ENCODE measurements around the gene POLR3F.

Gene POLR3F

DNA sequence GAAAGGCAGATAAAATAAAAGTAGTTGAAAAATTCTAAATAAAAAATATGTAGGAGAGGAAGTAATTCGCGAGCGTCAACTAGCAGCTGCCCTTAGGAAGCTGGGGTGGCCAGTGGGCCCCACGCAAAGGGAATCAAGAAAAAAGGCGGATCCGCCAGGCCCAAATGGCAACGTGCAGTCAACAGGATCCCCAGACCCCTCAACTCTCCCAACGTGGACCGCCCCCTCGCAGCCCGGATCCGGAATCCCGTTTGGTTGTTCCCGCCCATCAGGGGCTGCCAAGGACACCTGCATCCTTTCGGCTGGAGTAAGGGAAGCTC, 656 bp upstream of the POLR3F start:
- Histone ChIP-seq H3K4me1 (no peaks in the 10 kb centered on the region), H3K9me3 (no peaks in the 10 kb centered on the region), H3K36me3 (peaks cover 10% of the 10 kb centered on the region; the same call in 1 of the 2 replicates), H3K27me3 (no peaks in the 10 kb centered on the region), H3K4me3 (ENCODE audit: low read depth, low read length) (peak overlapping the region; percentile 91)
- no peak for DNase-seq
- TF ChIP-seq CTCF (IDR thresholded peaks at IDR 0.05; ENCODE audit: low read depth, low read length) = no peak

DNA sequence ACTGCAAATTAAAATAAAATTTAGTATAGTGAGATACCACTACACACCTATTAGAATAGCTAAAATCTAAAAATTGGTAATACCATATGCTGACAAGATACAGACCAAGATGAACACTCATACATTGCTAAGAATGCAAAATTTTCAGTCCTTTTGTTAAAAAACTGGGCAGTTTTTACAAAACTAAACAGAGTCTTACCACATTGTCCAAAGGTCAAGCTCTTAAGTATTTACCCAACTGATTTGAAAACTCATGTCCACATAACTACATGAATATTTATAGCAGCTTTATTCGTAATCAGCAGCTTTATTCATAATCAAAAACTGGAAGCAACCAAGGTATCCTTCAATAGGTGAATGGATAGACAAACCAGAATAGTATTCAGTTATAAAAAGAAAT, 10.0 kb downstream of the POLR3F start:
- no peak for TF ChIP-seq CTCF (IDR thresholded peaks at IDR 0.05; ENCODE audit: low read depth, low read length)
- Histone ChIP-seq H3K4me3 (ENCODE audit: low read depth, low read length) (no peak overlapping the region), H3K36me3 (peaks cover 38% of the 10 kb centered on the region), H3K27me3 (no peaks in the 10 kb centered on the region), H3K9me3 (no peaks in the 10 kb centered on the region), H3K4me1 (no peaks in the 10 kb centered on the region)
- no peak for DNase-seq

- Histone ChIP-seq H3K27me3 (no peaks in the 10 kb centered on the region), H3K4me3 (ENCODE audit: low read depth, low read length) (no peak overlapping the region), H3K9me3 (no peaks in the 10 kb centered on the region), H3K4me1 (no peaks in the 10 kb centered on the region), H3K36me3 (peaks cover 44% of the 10 kb centered on the region)
- no peak for TF ChIP-seq CTCF (IDR thresholded peaks at IDR 0.05; ENCODE audit: low read depth, low read length)
- no peak for DNase-seq
Observed at GRCh38 chr20:18477821-18478220, 10.6 kb downstream of the POLR3F start.

DNA sequence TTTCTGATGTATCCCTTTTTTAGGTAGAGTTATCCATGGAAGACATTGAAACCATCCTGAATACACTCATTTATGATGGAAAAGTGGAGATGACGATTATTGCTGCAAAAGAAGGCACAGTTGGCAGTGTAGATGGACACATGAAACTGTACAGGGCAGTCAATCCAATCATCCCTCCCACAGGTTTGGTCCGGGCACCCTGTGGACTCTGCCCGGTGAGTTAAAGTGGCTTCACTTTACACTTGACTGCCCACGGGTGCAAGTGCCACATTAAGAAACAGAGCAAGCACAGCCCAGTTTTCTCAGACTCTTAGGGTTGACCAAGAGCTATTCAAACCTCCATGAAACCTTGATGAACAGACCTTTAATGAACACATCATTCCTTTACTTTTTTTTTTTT, 14.4 kb downstream of the POLR3F start:
- H3K4me3 ChIP-seq (ENCODE audit: low read depth, low read length) = no peak overlapping the region
- H3K4me1 ChIP-seq = no peaks in the 10 kb centered on the region
- no peak for TF ChIP-seq CTCF (IDR thresholded peaks at IDR 0.05; ENCODE audit: low read depth, low read length)
- no peak for DNase-seq
- H3K27me3 ChIP-seq = no peaks in the 10 kb centered on the region
- peaks cover 41% of the 10 kb centered on the region for H3K36me3 ChIP-seq
- no peaks in the 10 kb centered on the region for H3K9me3 ChIP-seq

DNA sequence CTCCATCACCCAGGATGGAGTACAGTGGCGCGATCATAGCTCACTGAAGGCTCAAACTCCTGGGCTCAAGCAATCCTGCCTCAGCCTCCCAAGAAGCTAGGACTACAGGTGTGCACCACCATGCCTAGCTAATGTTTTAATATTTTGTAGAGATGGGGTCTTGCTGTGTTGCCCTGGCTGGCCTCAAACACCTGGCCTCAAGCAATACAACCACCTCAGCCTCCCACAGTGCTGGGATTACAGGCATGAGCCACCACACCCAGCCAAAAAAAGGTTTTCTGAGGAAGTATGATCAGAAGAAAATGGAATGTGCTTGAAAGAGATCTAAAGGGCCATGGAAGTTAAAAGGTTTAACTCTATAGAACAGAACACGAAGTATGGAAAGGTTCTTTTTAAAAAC, 21.1 kb downstream of the POLR3F start:
- no peak for TF ChIP-seq CTCF (IDR thresholded peaks at IDR 0.05; ENCODE audit: low read depth, low read length)
- no peaks in the 10 kb centered on the region for H3K27me3 ChIP-seq
- H3K36me3 ChIP-seq = peaks cover 26% of the 10 kb centered on the region

GRCh38 chr20:18496042-18496441, 28.9 kb downstream of the POLR3F start:
- peaks cover 2% of the 10 kb centered on the region; the same call in 1 of the 2 replicates for H3K36me3 ChIP-seq
- DNase-seq = no peak
- H3K9me3 ChIP-seq = no peaks in the 10 kb centered on the region; the same call in 1 of the 2 replicates
- TF ChIP-seq CTCF (IDR thresholded peaks at IDR 0.05; ENCODE audit: low read depth, low read length) = no peak
- peak overlapping the region; percentile 98 for H3K4me3 ChIP-seq (ENCODE audit: low read depth, low read length)
- H3K27me3 ChIP-seq = no peaks in the 10 kb centered on the region
- no peaks in the 10 kb centered on the region for H3K4me1 ChIP-seq

More for the DNA sequence above, 21.1 kb downstream of the POLR3F start:
- Histone ChIP-seq H3K9me3 (no peaks in the 10 kb centered on the region; the same call in 1 of the 2 replicates), H3K4me1 (no peaks in the 10 kb centered on the region), H3K4me3 (ENCODE audit: low read depth, low read length) (no peak overlapping the region)
- DNase-seq = no peak
